Measurements from ENCODE around the gene NDUFA7. TPM values are rescaled to one million over a fixed set of nuclear protein-coding genes. Genes with fewer than 3 reads are reported as not detected.

Gene NDUFA7
- polyA plus RNA-seq, 2 of the 4 experiments (the other 2 are of a cell fraction) = 29.7 to 40.2 TPM

- TF ChIP-seq RNF2 (IDR thresholded peaks at IDR 0.05; ENCODE audit: borderline replicate concordance, low read depth) (no peak), BHLHE40 (IDR thresholded peaks at IDR 0.05; ENCODE audit: low read depth, low read length) (no peak), HMGXB4 (CRISPR knock-in tag; IDR thresholded peaks at IDR 0.05; ENCODE audit: borderline replicate concordance) (no peak)
Measured at GRCh38 chr19:8336072-8336569, 14.9 kb upstream of the NDUFA7 start (continued).

GRCh38 chr19:8335343-8336071 is 14.3 kb upstream of the NDUFA7 start:
- Histone ChIP-seq H3K9me3 (no peaks in the 10 kb centered on the region), H3K27ac (peak overlapping the region; percentile 89 to 95), H3K4me3 (peak overlapping the region; percentile 56), H3K4me1 (peaks cover 7% of the 10 kb centered on the region; the same call in 2 of the 3 replicates), H3K4me2 (peak overlapping the region; percentile 95)
- FAIRE-seq = no peak
- peak; percentile 72 to 77 for ATAC-seq
- ChIA-PET POLR2A (interaction anchor here (0.5 to 2.9 kb wide), 8 partner anchors 9 to 178 kb away, joined by 3 to 20 read pairs (median 6); partner anchors contain the start of genes ANGPTL4, NDUFA7, RAB11B and RPS28), CTCF (interaction anchor here (0.5 to 4.7 kb wide), 13 partner anchors 8 to 253 kb away, joined by 3 to 29 read pairs (median 6); partner anchors contain the start of genes ANGPTL4, KANK3, MARCHF2 and NDUFA7)
- no peak for TF ChIP-seq FOXS1 (CRISPR knock-in tag; IDR thresholded peaks at IDR 0.05)
- no peak for TF ChIP-seq FOSB (CRISPR knock-in tag; IDR thresholded peaks at IDR 0.05)
- no peak for TF ChIP-seq TP53 (CRISPR knock-in tag; IDR thresholded peaks at IDR 0.05)
- TF ChIP-seq CTCF (IDR thresholded peaks at IDR 0.05) = peak; percentile 40
- no peak for TF ChIP-seq HES2 (IDR thresholded peaks at IDR 0.05)
- TF ChIP-seq SMC3 (IDR thresholded peaks at IDR 0.05) = no peak
- 29% methylated on average over 15 of the region's 79 CpGs for WGBS (ENCODE audit: missing lambda C conversion rate)
- DNase-seq (ENCODE audit: low read depth in 1 of 2, low spot score in 1 of 2) = peak; percentile 38 to 66

GRCh38 chr19:8334458-8335342 is 13.5 kb upstream of the NDUFA7 start:
- H3K27ac ChIP-seq = peak overlapping the region; percentile 89 to 95
- FAIRE-seq (no peak), ATAC-seq (peak; percentile 77 to 83), DNase-seq (ENCODE audit: low read depth in 1 of 2, low spot score in 1 of 2) (peak; percentile 76 to 84)
- 2% methylated on average over 12 of the region's 117 CpGs for WGBS (ENCODE audit: missing lambda C conversion rate)
- H3K4me1 ChIP-seq = peaks cover 7% of the 10 kb centered on the region; the same call in 2 of the 3 replicates
- H3K4me2 ChIP-seq = peak overlapping the region; percentile 95
- ChIA-PET POLR2A (interaction anchor here (0.7 to 2.9 kb wide), 7 partner anchors 8 to 179 kb away, joined by 3 to 20 read pairs (median 7); partner anchors contain the start of genes ANGPTL4, NDUFA7, RAB11B and RPS28), CTCF (interaction anchor here (0.5 to 4.7 kb wide), 14 partner anchors 9 to 254 kb away, joined by 3 to 29 read pairs (median 6); partner anchors contain the start of genes ANGPTL4, KANK3 and MARCHF2)
- H3K4me3 ChIP-seq = peak overlapping the region; percentile 56
- no peaks in the 10 kb centered on the region for H3K9me3 ChIP-seq
- no peak for TF ChIP-seq EP300 (IDR thresholded peaks at IDR 0.05)
- TF ChIP-seq RNF2 (IDR thresholded peaks at IDR 0.05; ENCODE audit: borderline replicate concordance, low read depth) = 0 out of 2 replicates have a peak, but pooled peaks have one; percentile 47
- peak; percentile 30; the same call in 1 of the 2 replicates for TF ChIP-seq POLR2A (IDR thresholded peaks at IDR 0.05; ENCODE audit: low read length)
- 0 out of 2 replicates have a peak, but pooled peaks have one; percentile 21 for TF ChIP-seq E2F6 (IDR thresholded peaks at IDR 0.05; ENCODE audit: borderline replicate concordance, low read depth)

Data from A549 (cell line).